ENCODE measurements around the gene SLC2A3. TPM values are rescaled to one million over a fixed set of nuclear protein-coding genes. Genes with fewer than 3 reads are reported as not detected.
A peak's percentile ranks its signal among the peaks of the same experiment; 100 is the strongest.

SLC2A3 gene
- total and polyA plus RNA-seq, 5 donors, result 13.6 to 29.9 (median 23.8) TPM

GRCh38 chr12:7879246-7879645, 56.7 kb downstream of the SLC2A3 start:
- intact Hi-C loops (cut with DNase I), result no loop called here
- H3K9me3 ChIP-seq (ENCODE audit: control insufficient read depth, low read length), result no peaks in the 10 kb centered on the region

DNA sequence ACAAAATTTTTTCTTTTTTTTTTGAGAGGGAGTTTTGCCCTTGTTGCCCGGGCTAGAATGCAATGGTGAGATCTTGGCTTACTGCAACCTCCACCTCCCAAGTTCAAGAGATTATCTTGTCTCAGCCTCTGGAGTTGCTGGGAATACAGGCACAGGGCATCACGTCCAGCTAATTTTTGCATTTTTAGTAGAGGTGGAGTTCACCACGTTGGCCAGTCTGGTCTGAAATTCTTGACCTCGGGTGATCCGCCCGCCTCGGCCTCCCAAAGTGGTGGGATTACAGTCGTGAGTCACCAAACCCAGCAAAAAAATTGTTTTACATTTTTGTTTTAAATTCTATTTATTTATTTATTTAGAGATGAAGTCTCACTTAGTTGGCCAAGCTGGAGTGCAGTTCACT, 58.6 kb downstream of the SLC2A3 start:
- Histone ChIP-seq H3K27me3 (ENCODE audit: control insufficient read depth, insufficient read depth) (no peaks in the 10 kb centered on the region), H3K4me1 (ENCODE audit: control insufficient read depth, insufficient read depth, low read length) (no peaks in the 10 kb centered on the region), H3K9me3 (ENCODE audit: control insufficient read depth, low read length) (no peaks in the 10 kb centered on the region), H3K4me3 (ENCODE audit: low read length) (no peak overlapping the region), H3K27ac (ENCODE audit: low read length) (no peak overlapping the region)
- ATAC-seq (no peak), DNase-seq (no peak)
- intact Hi-C loops (cut with DNase I), result no loop called here
- WGBS, result 83% methylated on average over 8 of the region's 8 CpGs

More at GRCh38 chr12:7879246-7879645, 56.7 kb downstream of the SLC2A3 start:
- Histone ChIP-seq H3K27ac (ENCODE audit: low read length) (no peak overlapping the region), H3K4me3 (ENCODE audit: low read length) (no peak overlapping the region), H3K27me3 (ENCODE audit: control insufficient read depth, insufficient read depth) (no peaks in the 10 kb centered on the region), H3K4me1 (ENCODE audit: control insufficient read depth, insufficient read depth, low read length) (no peaks in the 10 kb centered on the region)
- DNase-seq (no peak), ATAC-seq (no peak)
- 92% methylated on average over 3 of the region's 3 CpGs for WGBS

DNA sequence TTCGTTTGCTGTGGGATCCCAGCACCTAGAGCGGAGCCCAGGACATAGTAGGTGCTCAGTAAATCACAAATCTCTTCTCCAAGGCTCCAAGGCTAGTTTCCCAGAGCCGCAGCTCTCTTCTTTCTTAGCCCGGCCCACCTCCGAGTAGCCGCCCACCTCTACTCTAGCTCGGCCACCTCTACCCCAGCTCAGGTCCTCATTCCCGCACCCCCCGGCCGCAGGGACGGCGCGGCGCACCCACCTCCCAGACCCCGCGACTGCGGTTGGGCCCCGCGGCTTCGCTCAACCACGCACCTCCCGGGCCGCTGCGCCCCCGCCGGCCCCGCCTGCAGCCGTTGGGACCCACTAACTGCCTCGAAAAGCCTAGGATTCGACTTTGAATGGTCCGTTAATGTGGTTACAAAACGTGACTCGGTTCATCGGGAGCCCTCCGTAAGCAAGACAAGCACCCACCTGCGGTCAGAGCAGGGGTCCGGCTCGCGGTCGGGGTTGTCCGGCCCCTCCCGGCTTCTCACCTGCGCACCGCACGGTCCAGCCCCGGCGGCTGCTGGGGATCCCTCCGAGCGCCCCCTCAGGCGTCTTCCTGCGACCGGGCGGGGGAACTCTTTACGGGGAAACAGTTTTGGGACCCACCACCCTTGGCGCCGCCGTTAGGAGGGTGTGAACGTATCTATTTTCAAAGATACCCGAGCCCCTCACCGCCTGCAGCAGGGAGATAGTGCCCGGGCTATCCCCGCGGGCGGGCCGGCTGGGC, 63.2 kb downstream of the SLC2A3 start, which contains the start of gene SLC2A14:
TSS of gene SLC2A14 (minus strand) at position 350 of the 754 bp plus-strand sequence. CDS start 3,035 bp downstream, outside the sequence.
- Histone ChIP-seq H3K4me1 (ENCODE audit: control insufficient read depth, insufficient read depth, low read length) (no peaks in the 10 kb centered on the region), H3K4me3 (ENCODE audit: low read length) (peak within 1 kb of the TSS; percentile 5), H3K27me3 (ENCODE audit: control insufficient read depth, insufficient read depth) (peaks cover 3% of the 10 kb centered on the region), H3K27ac (ENCODE audit: low read length) (no peak within 1 kb of the TSS), H3K9me3 (ENCODE audit: control insufficient read depth, low read length) (no peaks in the 10 kb centered on the region)
- no peak for DNase-seq
- WGBS, result 10% methylated on average over 65 of the region's 65 CpGs
- intact Hi-C loops (cut with DNase I), result no loop called here
- ATAC-seq, result no peak

DNA sequence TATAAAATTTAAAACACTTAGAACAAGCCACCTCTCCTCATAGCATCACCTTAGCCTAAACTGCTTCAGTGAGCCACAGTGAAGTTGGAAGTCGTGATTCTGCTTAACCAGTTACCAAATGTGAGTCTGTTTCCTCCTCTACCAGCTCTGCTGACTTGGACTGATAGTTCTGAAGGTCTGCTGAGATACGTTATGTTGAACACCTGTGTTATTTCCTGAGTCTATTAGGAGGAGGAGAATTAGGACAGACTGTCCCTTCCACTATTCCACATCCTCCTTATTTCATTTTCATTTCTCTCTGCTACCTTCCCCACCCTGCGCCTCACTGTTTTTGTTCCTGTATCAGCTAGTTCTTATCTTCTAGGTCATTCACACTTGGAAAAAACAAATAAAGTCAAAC, 65.7 kb downstream of the SLC2A3 start:
- H3K27me3 ChIP-seq (ENCODE audit: control insufficient read depth, insufficient read depth), result peaks cover 3% of the 10 kb centered on the region
- no peak for DNase-seq
- 50% methylated on average over 3 of the region's 3 CpGs for WGBS
- H3K27ac ChIP-seq (ENCODE audit: low read length), result no peak overlapping the region
- no peak overlapping the region for H3K4me3 ChIP-seq (ENCODE audit: low read length)
- no peak for ATAC-seq
- no peaks in the 10 kb centered on the region for H3K9me3 ChIP-seq (ENCODE audit: control insufficient read depth, low read length)
- intact Hi-C loops (cut with DNase I), result no loop called here
- no peaks in the 10 kb centered on the region for H3K4me1 ChIP-seq (ENCODE audit: control insufficient read depth, insufficient read depth, low read length)

Other genes starting within 250 kb of the SLC2A3 start
- under 1 TPM in 1 of 4 donors, not detected in 3; 0.26 TPM for gene GDF3, start 240.4 kb downstream of the SLC2A3 start, total RNA-seq
- gene GDF3, start 240.4 kb downstream of the SLC2A3 start, polyA plus RNA-seq, result 0.32 TPM
- not detected for gene DPPA3, start 224.8 kb downstream of the SLC2A3 start, total RNA-seq
- not detected for gene DPPA3, start 224.8 kb downstream of the SLC2A3 start, polyA plus RNA-seq
- not detected for gene CLEC4C, start 188.8 kb downstream of the SLC2A3 start, total RNA-seq
- gene CLEC4C, start 188.8 kb downstream of the SLC2A3 start, polyA plus RNA-seq, result not detected
- gene NANOGNB, start 171.0 kb downstream of the SLC2A3 start, total RNA-seq, result not detected
- gene NANOGNB, start 171.0 kb downstream of the SLC2A3 start, polyA plus RNA-seq, result not detected
- gene NANOG, start 146.8 kb downstream of the SLC2A3 start, total RNA-seq, result not detected
- gene NANOG, start 146.8 kb downstream of the SLC2A3 start, polyA plus RNA-seq, result not detected
- gene SLC2A14, start 63.3 kb downstream of the SLC2A3 start, total RNA-seq, result 1 to 10 TPM in 1 of 4 donors, not detected in 3; 1.4 TPM
- not detected for gene SLC2A14, start 63.3 kb downstream of the SLC2A3 start, polyA plus RNA-seq
- 10 to 100 TPM; 20.2 to 26.0 (median 22.8) TPM for gene FOXJ2, start 96.5 kb upstream of the SLC2A3 start, total RNA-seq
- 10.0 TPM for gene FOXJ2, start 96.5 kb upstream of the SLC2A3 start, polyA plus RNA-seq
- 1 to 10 TPM; 6.4 to 9.6 (median 7.4) TPM for gene C3AR1, start 130.2 kb upstream of the SLC2A3 start, total RNA-seq
- 2.4 TPM for gene C3AR1, start 130.2 kb upstream of the SLC2A3 start, polyA plus RNA-seq
- 10 to 100 TPM; 23.1 to 29.6 (median 26.9) TPM for gene NECAP1, start 146.1 kb upstream of the SLC2A3 start, total RNA-seq
- gene NECAP1, start 146.1 kb upstream of the SLC2A3 start, polyA plus RNA-seq, result 19.0 TPM
- 1 to 10 TPM in 3 of 4 donors, under 1 TPM in 1; 0.82 to 1.5 (median 1.1) TPM for gene CLEC4A, start 187.4 kb upstream of the SLC2A3 start, total RNA-seq
- 0.75 TPM for gene CLEC4A, start 187.4 kb upstream of the SLC2A3 start, polyA plus RNA-seq
- gene ZNF705A, start 220.8 kb upstream of the SLC2A3 start, total RNA-seq, result not detected
- not detected for gene ZNF705A, start 220.8 kb upstream of the SLC2A3 start, polyA plus RNA-seq

Data from right cardiac atrium (tissue), 5 donors.